Stimulated activated CD8-positive, alpha-beta memory T cell treated with anti-CD3 and anti-CD28 coated beads, Interleukin-2, amount 100 ng/mL, for 1 hour (primary cell): ENCODE results near the gene CREBRF.
"Not testable (repeated sequence)": the region's sequence is repeated elsewhere in the genome, so short reads cannot be mapped to it uniquely, and the experiment has no call there.

Source experiments
- DNase-seq, 2 donors: peaks; one replicate each; pipeline ENCODE4 v3.0.0-alpha.2; 2020; ENCODE audit warnings: low read depth in 2 of 2

Gene CREBRF

GRCh38 chr5:173154619-173155018 is 98.5 kb downstream of the CREBRF start:
- not testable (repeated sequence) for DNase-seq

- no peak for DNase-seq
Measured at GRCh38 chr5:173155912-173156311, 99.8 kb downstream of the CREBRF start.

- no peak for DNase-seq
Measured at GRCh38 chr5:173158366-173158765, 102.2 kb downstream of the CREBRF start.

GRCh38 chr5:173159256-173159655 is 103.1 kb downstream of the CREBRF start:
- DNase-seq, result no peak

- DNase-seq, result no peak
Measured at GRCh38 chr5:173161148-173161547, 105.0 kb downstream of the CREBRF start.

- no peak for DNase-seq
Measured at GRCh38 chr5:173163219-173163618, 107.1 kb downstream of the CREBRF start.

- no peak for DNase-seq
Measured at GRCh38 chr5:173165177-173166016, 109.2 kb downstream of the CREBRF start.

GRCh38 chr5:173172166-173172565 is 116.0 kb downstream of the CREBRF start:
- no peak for DNase-seq

- no peak for DNase-seq
Measured at GRCh38 chr5:173175523-173175922, 119.4 kb downstream of the CREBRF start.

- no peak for DNase-seq
Measured at GRCh38 chr5:173178369-173178910, 122.3 kb downstream of the CREBRF start.

- DNase-seq, result no peak
Measured at GRCh38 chr5:173180331-173180730, 124.2 kb downstream of the CREBRF start.

GRCh38 chr5:173187054-173187743 is 131.0 kb downstream of the CREBRF start:
- no peak for DNase-seq

GRCh38 chr5:173188280-173188679 is 132.1 kb downstream of the CREBRF start:
- no peak for DNase-seq
